HG03159 (cell line): ENCODE data around the gene KCTD17.

Experiments
- ATAC-seq: cut with Tn5 transposase; IDR thresholded peaks from one replicate; pipeline ENCODE4 v1.9.1; 2021; ENCODE audit warnings: mild to moderate bottlenecking, moderate library complexity; ENCODE audit not compliant: unreplicated experiment

Gene KCTD17

GRCh38 chr22:37097346-37097745 lies 45.8 kb downstream of the KCTD17 start:
- ATAC-seq, result no peak

- no peak for ATAC-seq
These were observed 47.5 kb downstream of the KCTD17 start for GRCh38 chr22:37098976-37099591.

- no peak for ATAC-seq
These were observed 49.1 kb downstream of the KCTD17 start for GRCh38 chr22:37100589-37101127.

GRCh38 chr22:37101311-37102066 lies 49.9 kb downstream of the KCTD17 start:
- ATAC-seq, result no peak

- no peak for ATAC-seq
These were observed 51.6 kb downstream of the KCTD17 start for GRCh38 chr22:37103151-37103550.

- no peak for ATAC-seq
These were observed 52.3 kb downstream of the KCTD17 start for GRCh38 chr22:37103656-37104452.

- no peak for ATAC-seq
These were observed 53.6 kb downstream of the KCTD17 start for GRCh38 chr22:37105154-37105553.

- no peak for ATAC-seq
These were observed 54.4 kb downstream of the KCTD17 start for GRCh38 chr22:37105990-37106389.

GRCh38 chr22:37107816-37108621 lies 56.5 kb downstream of the KCTD17 start:
- no peak for ATAC-seq

GRCh38 chr22:37109242-37109917 lies 57.8 kb downstream of the KCTD17 start, which contains the start of gene TMPRSS6:
TSS of gene TMPRSS6 (minus strand) at chr22:37109713. CDS start at chr22:37103417, 6,296 bp downstream.
- ATAC-seq, result no peak

- no peak for ATAC-seq
These were observed 59.7 kb downstream of the KCTD17 start for GRCh38 chr22:37111156-37111717.

GRCh38 chr22:37112084-37112728 lies 60.7 kb downstream of the KCTD17 start:
- no peak for ATAC-seq
